ES-I3 (cell line): ENCODE data around the gene PMVK.
"Not testable (repeated sequence)": the region's sequence is repeated elsewhere in the genome, so short reads cannot be mapped to it uniquely, and the experiment has no call there.

Experiments used
- H3K36me3 ChIP-seq: 2 replicates; pipeline ENCODE4 v1.6.1; 2013; ENCODE audit warnings: mild to moderate bottlenecking, low read length, control low read depth, moderate library complexity; ENCODE audit not compliant: insufficient read depth
- H3K4me1 ChIP-seq: 2 replicates; pipeline ENCODE4 v1.6.1; 2013; ENCODE audit warnings: mild to moderate bottlenecking, control low read depth, low read length; ENCODE audit not compliant: insufficient read depth
- H3K9ac ChIP-seq: 2 replicates; pipeline ENCODE4 v1.6.1; 2013; ENCODE audit warnings: low read depth, mild to moderate bottlenecking, low read length, moderate library complexity
- H3K9me3 ChIP-seq: 2 replicates; pipeline ENCODE4 v1.6.1; 2013; ENCODE audit warnings: mild to moderate bottlenecking, low read length, moderate library complexity; ENCODE audit not compliant: control insufficient read depth, insufficient read depth

The PMVK gene

GRCh38 chr1:154936555-154937084, at the start of gene PMVK:
Gene PMVK, minus strand, starts transcription at chr1:154936719. Its CDS starts 34 bp downstream, at chr1:154936685.
- no peaks in the 10 kb centered on the region for H3K36me3 ChIP-seq
- H3K9me3 ChIP-seq: no peaks in the 10 kb centered on the region
- H3K4me1 ChIP-seq: peaks cover 14% of the 10 kb centered on the region
- peak within 1 kb of the TSS; percentile 80 for H3K9ac ChIP-seq

- no peaks in the 10 kb centered on the region for H3K9me3 ChIP-seq
- H3K9ac ChIP-seq: peak overlapping the region; percentile 82
- H3K36me3 ChIP-seq: peaks cover 21% of the 10 kb centered on the region
- peaks cover 9% of the 10 kb centered on the region; the same call in 1 of the 2 replicates for H3K4me1 ChIP-seq
Measured at GRCh38 chr1:154983776-154984466, 47.4 kb upstream of the PMVK start.

GRCh38 chr1:154982897-154983648, 46.6 kb upstream of the PMVK start, which contains the start of gene FLAD1:
Gene FLAD1, plus strand, starts transcription at chr1:154983344. Its CDS starts 351 bp downstream, at chr1:154983695.
- H3K36me3 ChIP-seq: peaks cover 23% of the 10 kb centered on the region
- H3K9me3 ChIP-seq: no peaks in the 10 kb centered on the region
- H3K9ac ChIP-seq: peak within 1 kb of the TSS; percentile 82
- H3K4me1 ChIP-seq: peaks cover 9% of the 10 kb centered on the region; the same call in 1 of the 2 replicates

- Histone ChIP-seq H3K4me1 (peaks cover 9% of the 10 kb centered on the region; the same call in 1 of the 2 replicates), H3K9me3 (no peaks in the 10 kb centered on the region), H3K36me3 (peaks cover 17% of the 10 kb centered on the region), H3K9ac (peak overlapping the region; percentile 49; the same call in 1 of the 2 replicates)
Measured at GRCh38 chr1:154982341-154982740, 45.8 kb upstream of the PMVK start.

- Histone ChIP-seq H3K9me3 (no peaks in the 10 kb centered on the region), H3K4me1 (peaks cover 7% of the 10 kb centered on the region), H3K9ac (no peak overlapping the region), H3K36me3 (peaks cover 15% of the 10 kb centered on the region; the same call in 1 of the 2 replicates)
Measured at GRCh38 chr1:154978360-154978759, 41.8 kb upstream of the PMVK start.

- not testable (repeated sequence) for H3K9me3 ChIP-seq, H3K9ac ChIP-seq, H3K4me1 ChIP-seq
- H3K36me3 ChIP-seq: peaks cover 15% of the 10 kb centered on the region; the same call in 1 of the 2 replicates
Measured at GRCh38 chr1:154977762-154978161, 41.2 kb upstream of the PMVK start.

- Histone ChIP-seq H3K4me1 (peaks cover 11% of the 10 kb centered on the region), H3K9me3 (no peaks in the 10 kb centered on the region), H3K9ac (peak overlapping the region; percentile 69), H3K36me3 (peaks cover 13% of the 10 kb centered on the region; the same call in 1 of the 2 replicates)
Measured at GRCh38 chr1:154975409-154976059, 39.0 kb upstream of the PMVK start.

- Histone ChIP-seq H3K9ac (peak overlapping the region; percentile 69), H3K36me3 (peaks cover 13% of the 10 kb centered on the region; the same call in 1 of the 2 replicates), H3K4me1 (peaks cover 11% of the 10 kb centered on the region), H3K9me3 (no peaks in the 10 kb centered on the region)
Measured at GRCh38 chr1:154974808-154975408, 38.4 kb upstream of the PMVK start.

- H3K36me3 ChIP-seq: peaks cover 8% of the 10 kb centered on the region; the same call in 1 of the 2 replicates
- no peaks in the 10 kb centered on the region for H3K9me3 ChIP-seq
- peak within 1 kb of the TSS; percentile 69 for H3K9ac ChIP-seq
- peaks cover 11% of the 10 kb centered on the region for H3K4me1 ChIP-seq
Measured at GRCh38 chr1:154974102-154974807, 37.7 kb upstream of the PMVK start, which contains the start of gene CKS1B. Gene CKS1B, plus strand, starts transcription at chr1:154974681. Its CDS starts 65 bp downstream, at chr1:154974746.

GRCh38 chr1:154973344-154974101, 37.0 kb upstream of the PMVK start:
- Histone ChIP-seq H3K4me1 (peaks cover 11% of the 10 kb centered on the region), H3K36me3 (peaks cover 5% of the 10 kb centered on the region; the same call in 1 of the 2 replicates), H3K9ac (peak overlapping the region; percentile 69), H3K9me3 (no peaks in the 10 kb centered on the region)

GRCh38 chr1:154972517-154973343, 36.2 kb upstream of the PMVK start:
- Histone ChIP-seq H3K36me3 (peaks cover 6% of the 10 kb centered on the region; the same call in 1 of the 2 replicates), H3K9me3 (no peaks in the 10 kb centered on the region), H3K4me1 (peaks cover 11% of the 10 kb centered on the region), H3K9ac (peak overlapping the region; percentile 69)

- H3K9me3 ChIP-seq: no peaks in the 10 kb centered on the region
- peaks cover 11% of the 10 kb centered on the region for H3K4me1 ChIP-seq
Measured at GRCh38 chr1:154972213-154972516, 35.6 kb upstream of the PMVK start.

More at GRCh38 chr1:154972213-154972516, 35.6 kb upstream of the PMVK start:
- H3K9ac ChIP-seq: peak overlapping the region; percentile 69
- peaks cover 12% of the 10 kb centered on the region for H3K36me3 ChIP-seq
